Keratinocyte (primary cell): Measurements from ENCODE around the gene NOS1AP. TPM values are rescaled to one million over a fixed set of nuclear protein-coding genes. Genes with fewer than 3 reads are reported as not detected.

Experiments used
- DNase-seq: peaks from one replicate; pipeline ENCODE4 v3.0.0-alpha.2; 2011; ENCODE audit warnings: low read depth, missing footprints, low spot score
- FAIRE-seq: peaks from 2 replicates; lab custom pipeline; 2011; peaks lifted over from hg19 to GRCh38; lab: Jason Lieb, UNC
- H2AFZ ChIP-seq: 2 replicates; pipeline ENCODE4 v1.6.0; 2012; ENCODE audit warnings: low read length, control low read depth, inconsistent platforms; ENCODE audit not compliant: control insufficient read depth
- H3K27ac ChIP-seq: 2 replicates; pipeline ENCODE4 v1.5.1; 2011; ENCODE audit warnings: low read length; ENCODE audit not compliant: control insufficient read depth, insufficient read depth
- H3K27me3 ChIP-seq: 3 replicates; pipeline ENCODE4 v1.6.0; 2011; ENCODE audit warnings: low read length; ENCODE audit not compliant: control insufficient read depth, insufficient read depth; ENCODE audit errors: extremely low read depth
- H3K36me3 ChIP-seq, 2 experiments: 2 replicates in 1 of 2; 3 replicates in 1 of 2; pipeline ENCODE4 v1.5.1; 2011; ENCODE audit warnings: low read length in 2 of 2, mild to moderate bottlenecking in 1 of 2; ENCODE audit not compliant: control insufficient read depth in 2 of 2, insufficient read depth in 2 of 2; ENCODE audit errors: extremely low read depth in 1 of 2
- H3K4me1 ChIP-seq: 3 replicates; pipeline ENCODE4 v1.5.1; 2011; ENCODE audit warnings: low read length; ENCODE audit not compliant: control insufficient read depth, insufficient read depth; ENCODE audit errors: extremely low read depth
- H3K4me2 ChIP-seq: 3 replicates; pipeline ENCODE4 v1.6.0; 2011; ENCODE audit warnings: low read depth, low read length; ENCODE audit not compliant: control insufficient read depth, insufficient read depth; ENCODE audit errors: extremely low read depth
- H3K4me3 ChIP-seq, 3 experiments: fragments of 200-600 bp in 1 of 3; sonication (generic) in 1 of 3; 2 replicates in 2 of 3; 3 replicates in 1 of 3; pipeline ENCODE4 v1.5.1; 2011 to 2016; ENCODE audit warnings: low read length in 3 of 3, mild to moderate bottlenecking in 3 of 3, control low read depth in 2 of 3, inconsistent platforms in 1 of 3, low read depth in 1 of 3, mixed read lengths in 1 of 3, mixed run types in 1 of 3, moderate library complexity in 1 of 3; ENCODE audit not compliant: control insufficient read depth in 2 of 3, insufficient read depth in 2 of 3; ENCODE audit errors: extremely low read depth in 1 of 3
- H3K79me2 ChIP-seq: 2 replicates; pipeline ENCODE4 v1.6.0; 2012; ENCODE audit warnings: low read length; ENCODE audit not compliant: control insufficient read depth, insufficient read depth
- H3K9ac ChIP-seq: 3 replicates; pipeline ENCODE4 v1.6.0; 2011; ENCODE audit warnings: low read length; ENCODE audit not compliant: control insufficient read depth, insufficient read depth; ENCODE audit errors: extremely low read depth
- H3K9me1 ChIP-seq: 3 replicates; pipeline ENCODE4 v1.6.0; 2011; ENCODE audit warnings: low read length; ENCODE audit not compliant: control insufficient read depth, insufficient read depth; ENCODE audit errors: extremely low read depth
- H3K9me3 ChIP-seq: 2 replicates; pipeline ENCODE4 v1.5.1; 2012; ENCODE audit warnings: low read depth, low read length; ENCODE audit not compliant: control insufficient read depth
- H4K20me1 ChIP-seq: 3 replicates; pipeline ENCODE4 v1.6.0; 2011; ENCODE audit warnings: low read length; ENCODE audit not compliant: control insufficient read depth, insufficient read depth; ENCODE audit errors: extremely low read depth
- EZH2 ChIP-seq: IDR thresholded peaks from one replicate; pipeline ENCODE4 v1.6.1; 2012; ENCODE audit warnings: inconsistent platforms, mild to moderate bottlenecking, low read length, moderate library complexity
- dilution Hi-C: fragments of 300-500 bp; cut with MboI; formaldehyde crosslinking; loops from one replicate; pipeline ENCODE4 v1.7.0; 2020; ENCODE audit warnings: low sequenced_read_pairs; ENCODE audit not compliant: extremely low pct_ligation_motif_present
- polyA plus RNA-seq, 5 experiments: library from polyadenylated mRNA; depleted of rRNA in 3 of 5; stranded (reverse) in 3 of 5; stranded (forward) in 1 of 5; unstranded in 1 of 5; fragments of >200 nt; gene quantifications; 1 replicate in 1 of 5; 2 replicates in 3 of 5; 3 replicates in 1 of 5; pipeline versions ENCODE4 v1.2.1 to v1.2.3, GENCODE V29; 2011 to 2012; ENCODE audit warnings: missing spikeins in 2 of 5, low read depth in 1 of 5, low replicate concordance in 1 of 5
- TF ChIP-seq, protein P1 (sequence below), 3 experiments: IDR thresholded peaks in 1 of 3; conservative IDR thresholded peaks in 1 of 3; optimal IDR thresholded peaks in 1 of 3; 2 replicates in 2 of 3; 3 replicates in 1 of 3; pipeline versions ENCODE3 to v1.5.1; 2011; ENCODE audit warnings: low read length in 3 of 3, mild to moderate bottlenecking in 3 of 3, moderate library complexity in 2 of 3, control low read depth in 1 of 3, inconsistent platforms in 1 of 3; ENCODE audit not compliant: insufficient read depth in 2 of 3; ENCODE audit errors: extremely low read depth in 1 of 3

NOS1AP gene
- polyA plus RNA-seq, 1 donor (not counting 4 experiments of a cell fraction or from before 2014, with no cell fraction given) = not detected

DNA sequence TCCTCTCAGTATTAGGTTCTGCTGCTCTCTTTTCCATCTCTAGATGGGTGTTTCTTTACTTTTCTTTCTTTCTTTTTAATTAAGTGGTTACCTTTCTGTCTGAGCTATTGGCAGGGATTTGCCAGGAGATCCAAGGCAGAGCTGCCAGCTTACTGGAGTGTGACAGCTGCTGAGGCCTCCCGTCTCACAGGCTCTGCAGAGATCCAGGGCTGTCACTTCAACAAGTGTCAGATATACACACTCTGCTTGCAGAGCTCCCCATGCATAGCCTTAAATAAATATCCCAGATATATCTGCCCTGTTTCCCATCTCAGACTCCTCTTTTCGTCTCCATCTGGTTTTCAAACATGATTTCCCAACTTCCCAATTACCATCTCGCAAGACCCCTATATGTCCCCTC is 124.3 kb downstream of the NOS1AP start:
- DNase-seq (no peak), FAIRE-seq (no peak)
- Histone ChIP-seq H3K9me3 (no peaks in the 10 kb centered on the region), H4K20me1 (no peaks in the 10 kb centered on the region), H3K4me1 (peaks cover 4% of the 10 kb centered on the region), H3K27ac (no peak overlapping the region), H2AFZ (no peak overlapping the region), H3K4me2 (no peak overlapping the region), H3K4me3 (no peak overlapping the region), H3K27me3 (no peaks in the 10 kb centered on the region), H3K9ac (no peak overlapping the region), H3K9me1 (no peaks in the 10 kb centered on the region), H3K36me3 (no peaks in the 10 kb centered on the region), H3K79me2 (no peaks in the 10 kb centered on the region)
- TF ChIP-seq EZH2 = no peak
- TF ChIP-seq, protein P1, sequence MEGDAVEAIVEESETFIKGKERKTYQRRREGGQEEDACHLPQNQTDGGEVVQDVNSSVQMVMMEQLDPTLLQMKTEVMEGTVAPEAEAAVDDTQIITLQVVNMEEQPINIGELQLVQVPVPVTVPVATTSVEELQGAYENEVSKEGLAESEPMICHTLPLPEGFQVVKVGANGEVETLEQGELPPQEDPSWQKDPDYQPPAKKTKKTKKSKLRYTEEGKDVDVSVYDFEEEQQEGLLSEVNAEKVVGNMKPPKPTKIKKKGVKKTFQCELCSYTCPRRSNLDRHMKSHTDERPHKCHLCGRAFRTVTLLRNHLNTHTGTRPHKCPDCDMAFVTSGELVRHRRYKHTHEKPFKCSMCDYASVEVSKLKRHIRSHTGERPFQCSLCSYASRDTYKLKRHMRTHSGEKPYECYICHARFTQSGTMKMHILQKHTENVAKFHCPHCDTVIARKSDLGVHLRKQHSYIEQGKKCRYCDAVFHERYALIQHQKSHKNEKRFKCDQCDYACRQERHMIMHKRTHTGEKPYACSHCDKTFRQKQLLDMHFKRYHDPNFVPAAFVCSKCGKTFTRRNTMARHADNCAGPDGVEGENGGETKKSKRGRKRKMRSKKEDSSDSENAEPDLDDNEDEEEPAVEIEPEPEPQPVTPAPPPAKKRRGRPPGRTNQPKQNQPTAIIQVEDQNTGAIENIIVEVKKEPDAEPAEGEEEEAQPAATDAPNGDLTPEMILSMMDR (optimal IDR thresholded peaks at IDR 0.05 in 1 of 3, IDR thresholded peaks at IDR 0.05 in 1 of 3, conservative IDR thresholded peaks at IDR 0.05 in 1 of 3; ENCODE audit: extremely low read depth in 1 of 3, insufficient read depth in 2 of 3, low read length in 3 of 3) = no peak
- dilution Hi-C loops = no loop called here

DNA sequence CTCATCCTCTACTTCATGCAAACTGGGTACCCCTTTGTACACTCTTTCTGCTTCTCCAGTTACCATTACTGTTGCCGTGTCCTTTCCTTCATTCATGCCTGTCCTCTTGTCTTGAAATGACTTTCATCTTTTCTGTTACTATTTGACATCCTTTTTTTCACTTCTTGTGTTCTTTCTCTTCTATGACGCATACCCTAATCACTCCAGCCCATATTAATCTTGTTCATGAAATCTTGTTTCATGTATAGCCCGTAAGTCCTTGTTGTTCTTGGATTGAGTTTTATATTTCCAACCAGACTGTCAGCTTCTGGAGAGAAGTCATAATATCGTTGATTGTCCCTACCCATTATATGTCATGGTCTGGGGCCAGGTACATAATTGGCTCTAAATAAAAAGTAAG is 126.1 kb downstream of the NOS1AP start:
- Histone ChIP-seq H3K4me3 (no peak overlapping the region), H3K36me3 (no peaks in the 10 kb centered on the region), H4K20me1 (no peaks in the 10 kb centered on the region), H3K4me1 (peaks cover 4% of the 10 kb centered on the region), H2AFZ (no peak overlapping the region), H3K79me2 (no peaks in the 10 kb centered on the region), H3K9ac (no peak overlapping the region), H3K4me2 (no peak overlapping the region), H3K27me3 (peaks cover 4% of the 10 kb centered on the region), H3K27ac (no peak overlapping the region), H3K9me3 (no peaks in the 10 kb centered on the region), H3K9me1 (no peaks in the 10 kb centered on the region)
- TF ChIP-seq, protein P1 (optimal IDR thresholded peaks at IDR 0.05 in 1 of 3, IDR thresholded peaks at IDR 0.05 in 1 of 3, conservative IDR thresholded peaks at IDR 0.05 in 1 of 3; ENCODE audit: extremely low read depth in 1 of 3, insufficient read depth in 2 of 3, low read length in 3 of 3) = no peak
- no peak for TF ChIP-seq EZH2
- dilution Hi-C loops = no loop called here
- FAIRE-seq = no peak
- DNase-seq = no peak
